ENCODE data around the gene HRAS. TPM values are rescaled to one million over a fixed set of nuclear protein-coding genes. Genes with fewer than 3 reads are reported as not detected.

The HRAS gene
- total RNA-seq, 4 donors from 2014 or later: 82.9 to 131 (median 96.2) TPM

DNA sequence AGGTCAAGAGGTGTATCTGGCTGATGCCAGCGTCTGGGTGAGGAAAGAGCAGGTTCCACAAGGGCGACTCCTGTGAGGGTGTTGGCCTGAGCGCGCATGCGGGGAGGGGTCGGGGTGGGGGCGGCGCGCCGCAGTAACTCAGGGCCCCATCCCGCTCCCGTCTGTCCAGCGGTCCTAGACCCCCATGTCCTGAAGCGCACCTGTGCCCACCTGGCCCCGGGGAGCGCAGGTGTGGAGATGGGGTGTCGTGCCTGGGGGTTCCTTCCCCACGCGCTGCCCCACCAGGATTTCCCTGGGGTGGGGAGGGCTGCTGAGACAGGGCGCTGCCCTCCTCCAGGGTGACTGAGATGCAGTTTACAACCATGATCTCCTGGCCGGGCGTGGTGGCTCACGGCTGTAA lies 49.2 kb downstream of the HRAS start:
- WGBS: 92% methylated on average over 9 of the region's 23 CpGs
- Histone ChIP-seq H3K9me3 (no peaks in the 10 kb centered on the region), H3K27ac (no peak overlapping the region), H3K27me3 (no peaks in the 10 kb centered on the region), H3K4me3 (no peak overlapping the region), H3K4me1 (no peaks in the 10 kb centered on the region), H3K36me3 (peaks cover 22% of the 10 kb centered on the region)
- DNase-seq (ENCODE audit: low spot score in 2 of 2): no peak
- TF ChIP-seq POLR2A (IDR thresholded peaks at IDR 0.05) (no peak), POLR2AphosphoS5 (IDR thresholded peaks at IDR 0.05) (no peak), EP300 (IDR thresholded peaks at IDR 0.05) (no peak)
- TF ChIP-seq, protein P1, sequence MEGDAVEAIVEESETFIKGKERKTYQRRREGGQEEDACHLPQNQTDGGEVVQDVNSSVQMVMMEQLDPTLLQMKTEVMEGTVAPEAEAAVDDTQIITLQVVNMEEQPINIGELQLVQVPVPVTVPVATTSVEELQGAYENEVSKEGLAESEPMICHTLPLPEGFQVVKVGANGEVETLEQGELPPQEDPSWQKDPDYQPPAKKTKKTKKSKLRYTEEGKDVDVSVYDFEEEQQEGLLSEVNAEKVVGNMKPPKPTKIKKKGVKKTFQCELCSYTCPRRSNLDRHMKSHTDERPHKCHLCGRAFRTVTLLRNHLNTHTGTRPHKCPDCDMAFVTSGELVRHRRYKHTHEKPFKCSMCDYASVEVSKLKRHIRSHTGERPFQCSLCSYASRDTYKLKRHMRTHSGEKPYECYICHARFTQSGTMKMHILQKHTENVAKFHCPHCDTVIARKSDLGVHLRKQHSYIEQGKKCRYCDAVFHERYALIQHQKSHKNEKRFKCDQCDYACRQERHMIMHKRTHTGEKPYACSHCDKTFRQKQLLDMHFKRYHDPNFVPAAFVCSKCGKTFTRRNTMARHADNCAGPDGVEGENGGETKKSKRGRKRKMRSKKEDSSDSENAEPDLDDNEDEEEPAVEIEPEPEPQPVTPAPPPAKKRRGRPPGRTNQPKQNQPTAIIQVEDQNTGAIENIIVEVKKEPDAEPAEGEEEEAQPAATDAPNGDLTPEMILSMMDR (IDR thresholded peaks at IDR 0.05): no peak

DNA sequence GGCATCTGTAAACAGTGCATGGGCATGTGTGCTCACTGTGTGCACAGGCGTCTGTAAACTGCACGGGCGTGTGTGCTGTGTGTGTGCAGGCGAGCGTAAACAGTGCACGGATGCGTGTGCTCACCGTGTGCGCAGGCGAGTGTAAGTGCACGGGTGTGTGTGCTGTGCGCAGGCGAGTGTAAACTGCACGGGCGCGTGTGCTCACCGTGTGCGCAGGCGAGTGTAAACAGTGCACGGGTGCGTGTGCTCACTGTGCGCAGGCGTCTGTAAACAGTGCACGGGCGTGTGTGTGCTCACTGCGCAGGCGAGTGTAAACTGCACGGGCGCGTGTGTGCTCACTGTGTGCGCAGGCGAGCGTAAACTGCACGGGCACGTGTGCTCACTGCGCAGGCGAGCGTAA lies 50.8 kb downstream of the HRAS start:
- peaks cover 6% of the 10 kb centered on the region for H3K36me3 ChIP-seq
- no peaks in the 10 kb centered on the region for H3K4me1 ChIP-seq
- 95% methylated on average over 38 of the region's 38 CpGs for WGBS
- H3K27ac ChIP-seq: no peak overlapping the region
- TF ChIP-seq EP300 (IDR thresholded peaks at IDR 0.05): no peak
- no peaks in the 10 kb centered on the region for H3K9me3 ChIP-seq
- no peak overlapping the region for H3K4me3 ChIP-seq
- DNase-seq (ENCODE audit: low spot score in 2 of 2): no peak
- no peaks in the 10 kb centered on the region for H3K27me3 ChIP-seq

Other genes with a start within 250 kb of the HRAS start
- gene PGGHG, start 246.4 kb downstream of the HRAS start, total RNA-seq: 10 to 100 TPM in 2 of 4 donors, 1 to 10 TPM in 2; 3.5 to 22.0 (median 8.1) TPM
- gene IFITM5, start 236.1 kb downstream of the HRAS start, total RNA-seq: not detected
- gene IFITM2, start 227.8 kb downstream of the HRAS start, total RNA-seq: 10 to 100 TPM; 25.6 to 84.1 (median 45.1) TPM
- gene IFITM1, start 221.5 kb downstream of the HRAS start, total RNA-seq: 100 to 1,000 TPM in 1 of 4 donors, 10 to 100 TPM in 3; 50.7 to 128 (median 67.6) TPM
- 100 to 1,000 TPM in 2 of 4 donors, 10 to 100 TPM in 2; 69.6 to 160 (median 110) TPM for gene IFITM3, start 214.7 kb downstream of the HRAS start, total RNA-seq
- 1 to 10 TPM; 1.2 to 3.0 (median 1.6) TPM for gene B4GALNT4, start 166.1 kb downstream of the HRAS start, total RNA-seq
- gene PKP3, start 141.4 kb downstream of the HRAS start, total RNA-seq: 100 to 1,000 TPM; 318 to 486 (median 428) TPM
- gene SIGIRR, start 120.6 kb downstream of the HRAS start, total RNA-seq: 10 to 100 TPM; 14.2 to 26.0 (median 16.5) TPM
- 100 to 1,000 TPM in 2 of 4 donors, 10 to 100 TPM in 2; 76.8 to 166 (median 103) TPM for gene ANO9, start 93.6 kb downstream of the HRAS start, total RNA-seq
- gene PTDSS2, start 85.3 kb downstream of the HRAS start, total RNA-seq: 10 to 100 TPM; 22.3 to 31.0 (median 25.3) TPM
- 100 to 1,000 TPM; 378 to 392 (median 383) TPM for gene RNH1, start 28.3 kb downstream of the HRAS start, total RNA-seq
- 1 to 10 TPM; 1.7 to 2.4 (median 2.1) TPM for gene LRRC56, start 2.0 kb upstream of the HRAS start, total RNA-seq
- gene LMNTD2, start 25.2 kb upstream of the HRAS start, total RNA-seq: 10 to 100 TPM in 1 of 4 donors, 1 to 10 TPM in 3; 6.3 to 17.8 (median 8.7) TPM
- 100 to 1,000 TPM in 1 of 4 donors, 10 to 100 TPM in 3; 82.6 to 113 (median 87.0) TPM for gene RASSF7, start 25.4 kb upstream of the HRAS start, total RNA-seq
- gene PHRF1, start 40.9 kb upstream of the HRAS start, total RNA-seq: 10 to 100 TPM; 27.9 to 55.6 (median 42.0) TPM
- gene IRF7, start 80.4 kb upstream of the HRAS start, total RNA-seq: 10 to 100 TPM; 20.9 to 34.0 (median 26.6) TPM
- 1 to 10 TPM in 1 of 4 donors, under 1 TPM in 1, not detected in 2; 0.53 to 1.1 TPM for gene CDHR5, start 89.4 kb upstream of the HRAS start, total RNA-seq
- not detected for gene SCT, start 91.6 kb upstream of the HRAS start, total RNA-seq
- 1 to 10 TPM in 1 of 4 donors, under 1 TPM in 1, not detected in 2; 0.97 to 1.2 TPM for gene DRD4, start 101.7 kb upstream of the HRAS start, total RNA-seq
- gene DEAF1, start 159.6 kb upstream of the HRAS start, total RNA-seq: 10 to 100 TPM; 37.0 to 60.6 (median 43.7) TPM
- 10 to 100 TPM; 31.5 to 53.6 (median 39.1) TPM for gene TMEM80, start 160.2 kb upstream of the HRAS start, total RNA-seq
- 100 to 1,000 TPM; 107 to 193 (median 140) TPM for gene EPS8L2, start 170.7 kb upstream of the HRAS start, total RNA-seq
- 100 to 1,000 TPM; 107 to 197 (median 179) TPM for gene TALDO1, start 211.9 kb upstream of the HRAS start, total RNA-seq
- 10 to 100 TPM; 27.2 to 68.2 (median 46.0) TPM for gene GATD1, start 241.9 kb upstream of the HRAS start, total RNA-seq